ENCODE measurements around the gene MAML3. TPM values are rescaled to one million over a fixed set of nuclear protein-coding genes. Genes with fewer than 3 reads are reported as not detected.

The MAML3 gene
- total RNA-seq, 1 donor from 2014 or later, result 0.79 TPM

DNA sequence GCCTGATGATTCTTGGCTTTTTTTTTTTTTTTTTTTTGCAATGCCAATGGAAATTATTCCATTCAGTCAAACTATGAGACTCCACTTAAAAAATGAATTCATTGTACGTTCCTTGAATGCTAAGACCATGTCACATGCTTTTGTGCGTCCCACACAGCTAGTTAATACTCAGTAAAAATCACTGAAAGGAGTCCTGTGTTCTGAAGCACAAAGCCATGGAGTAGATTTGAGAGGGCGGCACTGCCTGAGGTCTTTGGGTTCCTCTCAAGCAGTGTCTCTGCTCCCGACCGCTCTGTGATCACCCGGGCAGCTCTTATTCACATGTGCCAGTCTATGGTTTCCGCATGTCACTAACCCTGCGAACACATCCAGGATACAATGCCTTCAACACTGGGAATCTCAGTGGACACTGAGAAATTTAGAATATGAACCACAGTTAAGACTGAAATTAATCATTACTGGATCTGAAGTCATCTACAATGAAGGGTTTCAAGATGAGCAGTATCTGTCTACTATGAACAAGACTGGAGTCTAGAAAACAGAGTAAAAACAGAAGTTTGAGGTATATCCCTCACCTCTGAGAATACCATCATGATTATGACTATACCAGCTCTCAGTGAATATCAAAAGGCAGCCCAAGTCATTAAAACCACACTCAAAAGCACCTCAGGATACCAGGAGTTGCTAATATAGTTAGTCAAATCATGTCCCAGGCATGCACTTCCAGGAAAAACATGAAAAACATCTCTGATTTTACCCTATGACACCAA is 295.4 kb downstream of the MAML3 start:
- DNase-seq (ENCODE audit: low read depth) (no peak), FAIRE-seq (no peak)
- TF ChIP-seq, protein P1, sequence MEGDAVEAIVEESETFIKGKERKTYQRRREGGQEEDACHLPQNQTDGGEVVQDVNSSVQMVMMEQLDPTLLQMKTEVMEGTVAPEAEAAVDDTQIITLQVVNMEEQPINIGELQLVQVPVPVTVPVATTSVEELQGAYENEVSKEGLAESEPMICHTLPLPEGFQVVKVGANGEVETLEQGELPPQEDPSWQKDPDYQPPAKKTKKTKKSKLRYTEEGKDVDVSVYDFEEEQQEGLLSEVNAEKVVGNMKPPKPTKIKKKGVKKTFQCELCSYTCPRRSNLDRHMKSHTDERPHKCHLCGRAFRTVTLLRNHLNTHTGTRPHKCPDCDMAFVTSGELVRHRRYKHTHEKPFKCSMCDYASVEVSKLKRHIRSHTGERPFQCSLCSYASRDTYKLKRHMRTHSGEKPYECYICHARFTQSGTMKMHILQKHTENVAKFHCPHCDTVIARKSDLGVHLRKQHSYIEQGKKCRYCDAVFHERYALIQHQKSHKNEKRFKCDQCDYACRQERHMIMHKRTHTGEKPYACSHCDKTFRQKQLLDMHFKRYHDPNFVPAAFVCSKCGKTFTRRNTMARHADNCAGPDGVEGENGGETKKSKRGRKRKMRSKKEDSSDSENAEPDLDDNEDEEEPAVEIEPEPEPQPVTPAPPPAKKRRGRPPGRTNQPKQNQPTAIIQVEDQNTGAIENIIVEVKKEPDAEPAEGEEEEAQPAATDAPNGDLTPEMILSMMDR (IDR thresholded peaks at IDR 0.05; ENCODE audit: insufficient read depth, low read length, severe bottlenecking), result no peak
- no peak overlapping the region for H3K4me3 ChIP-seq (ENCODE audit: low read depth, low read length)
- no peaks in the 10 kb centered on the region for H3K36me3 ChIP-seq (ENCODE audit: control insufficient read depth, insufficient read depth, low read length)
- H3K27me3 ChIP-seq (ENCODE audit: control insufficient read depth, insufficient read depth, low read length), result no peaks in the 10 kb centered on the region

GRCh38 chr4:139857977-139858376 is 296.0 kb downstream of the MAML3 start:
- H3K4me3 ChIP-seq (ENCODE audit: low read depth, low read length), result no peak overlapping the region
- no peaks in the 10 kb centered on the region for H3K27me3 ChIP-seq (ENCODE audit: control insufficient read depth, insufficient read depth, low read length)
- no peak for DNase-seq (ENCODE audit: low read depth)
- FAIRE-seq, result no peak
- TF ChIP-seq, protein P1 (IDR thresholded peaks at IDR 0.05; ENCODE audit: insufficient read depth, low read length, severe bottlenecking), result no peak
- no peaks in the 10 kb centered on the region for H3K36me3 ChIP-seq (ENCODE audit: control insufficient read depth, insufficient read depth, low read length)

DNA sequence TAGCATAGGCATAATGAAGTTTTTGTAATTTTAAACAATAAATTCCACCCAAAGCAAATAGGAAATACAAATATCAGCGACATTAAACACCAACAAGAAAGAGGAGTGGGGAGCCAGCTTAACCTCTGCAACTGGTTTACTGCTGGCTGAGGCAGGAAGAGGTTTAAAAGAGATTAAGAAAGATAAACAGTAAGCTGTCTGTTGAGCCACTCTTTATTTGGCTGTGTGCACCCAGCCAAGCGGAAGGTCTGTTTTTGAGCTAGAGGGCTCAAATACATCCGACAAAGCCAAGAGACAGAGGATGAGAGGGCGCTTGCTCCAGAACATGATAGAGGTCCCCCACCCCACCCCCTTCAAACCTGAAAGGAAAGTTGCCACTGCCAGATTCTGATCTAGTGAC is 297.0 kb downstream of the MAML3 start:
- no peaks in the 10 kb centered on the region for H3K27me3 ChIP-seq (ENCODE audit: control insufficient read depth, insufficient read depth, low read length)
- TF ChIP-seq, protein P1 (IDR thresholded peaks at IDR 0.05; ENCODE audit: insufficient read depth, low read length, severe bottlenecking), result no peak
- FAIRE-seq (no peak), DNase-seq (ENCODE audit: low read depth) (no peak)
- H3K36me3 ChIP-seq (ENCODE audit: control insufficient read depth, insufficient read depth, low read length), result no peaks in the 10 kb centered on the region
- H3K4me3 ChIP-seq (ENCODE audit: low read depth, low read length), result no peak overlapping the region

- TF ChIP-seq, protein P1 (IDR thresholded peaks at IDR 0.05; ENCODE audit: insufficient read depth, low read length, severe bottlenecking), result no peak
- Histone ChIP-seq H3K4me3 (ENCODE audit: low read depth, low read length) (no peak overlapping the region), H3K27me3 (ENCODE audit: control insufficient read depth, insufficient read depth, low read length) (no peaks in the 10 kb centered on the region), H3K36me3 (ENCODE audit: control insufficient read depth, insufficient read depth, low read length) (no peaks in the 10 kb centered on the region)
- no peak for DNase-seq (ENCODE audit: low read depth)
- no peak for FAIRE-seq
These were observed 299.1 kb downstream of the MAML3 start for GRCh38 chr4:139854668-139855403.

GRCh38 chr4:139853309-139853708 is 300.7 kb downstream of the MAML3 start:
- no peak for DNase-seq (ENCODE audit: low read depth)
- TF ChIP-seq, protein P1 (IDR thresholded peaks at IDR 0.05; ENCODE audit: insufficient read depth, low read length, severe bottlenecking), result no peak
- Histone ChIP-seq H3K36me3 (ENCODE audit: control insufficient read depth, insufficient read depth, low read length) (no peaks in the 10 kb centered on the region), H3K4me3 (ENCODE audit: low read depth, low read length) (no peak overlapping the region), H3K27me3 (ENCODE audit: control insufficient read depth, insufficient read depth, low read length) (no peaks in the 10 kb centered on the region)
- no peak for FAIRE-seq

Measured in bronchial epithelial cell (primary cell).